ENCODE data around the gene CNN1. TPM values are rescaled to one million over a fixed set of nuclear protein-coding genes. Genes with fewer than 3 reads are reported as not detected.

The CNN1 gene
- total and polyA plus RNA-seq, 2 of the 4 experiments (the other 2 are of a cell fraction) = 102 to 196 TPM

DNA sequence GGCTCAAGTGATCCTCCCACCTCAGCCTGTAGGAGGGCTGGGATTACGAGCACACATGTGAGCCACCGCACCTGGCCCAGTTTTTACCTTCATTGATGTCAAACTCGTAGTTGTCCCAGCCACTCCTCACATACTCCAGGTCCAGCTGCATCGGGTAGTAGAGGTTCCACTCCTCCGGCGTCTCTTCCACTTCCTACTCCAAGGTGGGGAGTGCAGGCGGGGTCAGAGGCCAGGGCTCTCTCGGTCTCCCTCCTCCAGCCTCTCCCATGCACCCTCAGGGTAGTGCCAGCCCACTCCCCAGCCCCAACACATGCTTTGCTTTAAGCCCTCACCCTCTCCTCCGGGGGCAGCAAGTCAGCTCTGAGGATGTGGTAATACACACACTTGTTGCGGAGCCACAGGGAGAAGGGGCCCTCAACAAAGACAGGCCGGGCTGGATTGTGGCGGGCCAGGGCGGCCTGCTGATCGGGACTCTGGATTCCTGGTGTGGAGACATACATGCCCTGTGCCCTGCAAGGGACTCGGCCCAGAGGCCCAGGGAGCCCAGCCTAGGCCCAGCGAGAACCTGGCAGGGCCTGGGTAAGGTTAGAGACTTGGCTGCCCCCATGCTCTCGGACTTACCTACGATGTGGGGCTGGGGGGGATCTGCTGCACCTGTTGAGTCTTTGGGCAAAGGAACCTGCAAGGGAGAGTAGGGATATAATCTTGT is 31.1 kb upstream of the CNN1 start:
- peaks cover 7% of the 10 kb centered on the region for H3K36me3 ChIP-seq (ENCODE audit: control insufficient read depth, insufficient read depth, low read length)
- no peak overlapping the region for H3K9ac ChIP-seq (ENCODE audit: low read depth, low read length)
- H2AK5ac ChIP-seq (ENCODE audit: low read depth, low read length) = no peak overlapping the region
- H4K20me1 ChIP-seq (ENCODE audit: insufficient read depth, low read length) = no peaks in the 10 kb centered on the region
- H2BK20ac ChIP-seq (ENCODE audit: low read depth, low read length) = no peak overlapping the region
- H3K9me3 ChIP-seq (ENCODE audit: control insufficient read depth, insufficient read depth, low read length) = no peaks in the 10 kb centered on the region
- CTCF ChIA-PET = no interaction called here
- no peak overlapping the region for H4K91ac ChIP-seq (ENCODE audit: insufficient read depth, low read depth, low read length)
- no peak overlapping the region for H3K14ac ChIP-seq (replicated peaks; ENCODE audit: low read depth, low read length)
- H2AK9ac ChIP-seq (replicated peaks; ENCODE audit: low read depth, low read length, poor library complexity) = no peak overlapping the region
- DNase-seq (no peak), ATAC-seq (ENCODE audit: low read depth) (no peak)
- no peak overlapping the region for H2AFZ ChIP-seq (replicated peaks; ENCODE audit: low read length, poor library complexity)
- no peak overlapping the region for H3K4me2 ChIP-seq (ENCODE audit: low read depth, low read length)
- dilution Hi-C loops (cut with HindIII; ENCODE audit: low sequenced_read_pairs, unreplicated experiment) = no loop called here
- H3K23ac ChIP-seq (ENCODE audit: low read depth, low read length) = no peak overlapping the region
- H3K79me1 ChIP-seq (ENCODE audit: low read depth in 1 of 2, low read length in 2 of 2) = peaks cover 14 to 30% of the 10 kb centered on the region in 2 experiments; a peak in 3 of 4 replicates
- POLR2A ChIA-PET (ENCODE audit: unreplicated experiment) = no interaction called here
- H2BK15ac ChIP-seq (ENCODE audit: low read depth, low read length) = no peak overlapping the region
- peaks cover 6% of the 10 kb centered on the region for H3K4me1 ChIP-seq (ENCODE audit: control insufficient read depth, insufficient read depth, low read length)
- no peak overlapping the region for H3K56ac ChIP-seq (ENCODE audit: extremely low read depth, insufficient read depth, low read length)
- no peak overlapping the region for H3K27ac ChIP-seq (ENCODE audit: insufficient read depth, low read length)
- no peak overlapping the region for H3K4me3 ChIP-seq (ENCODE audit: insufficient read depth, low read depth, low read length)
- no peak overlapping the region for H4K8ac ChIP-seq (ENCODE audit: low read depth in 2 of 2, low read length in 2 of 2)
- in situ Hi-C loops (cut with MboI; ENCODE audit: low sequenced_read_pairs) = no loop called here
- H3K18ac ChIP-seq (ENCODE audit: low read depth, low read length) = no peak overlapping the region
- no peak overlapping the region for H3K4ac ChIP-seq (ENCODE audit: low read depth, low read length)
- no TSS peak for BruUV-seq (replicated peaks)
- H2BK120ac ChIP-seq (ENCODE audit: low read depth, low read length) = no peak overlapping the region
- intact Hi-C loops (cut with micrococcal nuclease) = no loop called here
- 96% methylated on average over 5 of the region's 18 CpGs; no CpG with 5 or more reads in 1 of the 2 experiments for WGBS, 2 experiments (ENCODE audit: extremely low coverage in 2 of 2, insufficient read length in 1 of 2)
- peaks cover 4% of the 10 kb centered on the region for H3K9me1 ChIP-seq (ENCODE audit: insufficient read depth, low read length)
- TF ChIP-seq MAFK (IDR thresholded peaks at IDR 0.05; ENCODE audit: low read depth, low read length) = no peak
- TF ChIP-seq NFE2L2 (IDR thresholded peaks at IDR 0.05; ENCODE audit: low read depth, low read length) = no peak
- TF ChIP-seq MXI1 (IDR thresholded peaks at IDR 0.05; ENCODE audit: borderline replicate concordance, low read depth, low read length) = no peak
- no peak for TF ChIP-seq CTCF (conservative IDR thresholded peaks at IDR 0.05; ENCODE audit: low read depth, low read length)
- no peak overlapping the region for H2BK5ac ChIP-seq (ENCODE audit: low read depth, low read length, poor library complexity, severe bottlenecking)
- H4K5ac ChIP-seq (ENCODE audit: low read depth, low read length) = no peak overlapping the region
- no peaks in the 10 kb centered on the region for H3K27me3 ChIP-seq (ENCODE audit: control insufficient read depth, insufficient read depth, low read length)

Measured in IMR-90 (cell line).